ENCODE data around the gene TEX19. TPM values are rescaled to one million over a fixed set of nuclear protein-coding genes. Genes with fewer than 3 reads are reported as not detected.

TEX19 gene
- polyA plus RNA-seq, 1 experiment: 0.04 TPM

GRCh38 chr17:82400830-82401229, 41.8 kb downstream of the TEX19 start:
- no peaks in the 10 kb centered on the region; the same call in 1 of the 2 replicates for H3K9me3 ChIP-seq (ENCODE audit: control insufficient read depth, insufficient read depth, low read length)
- ChIA-PET CTCF (no interaction called here), POLR2A (no interaction called here)
- TF ChIP-seq, protein P1, sequence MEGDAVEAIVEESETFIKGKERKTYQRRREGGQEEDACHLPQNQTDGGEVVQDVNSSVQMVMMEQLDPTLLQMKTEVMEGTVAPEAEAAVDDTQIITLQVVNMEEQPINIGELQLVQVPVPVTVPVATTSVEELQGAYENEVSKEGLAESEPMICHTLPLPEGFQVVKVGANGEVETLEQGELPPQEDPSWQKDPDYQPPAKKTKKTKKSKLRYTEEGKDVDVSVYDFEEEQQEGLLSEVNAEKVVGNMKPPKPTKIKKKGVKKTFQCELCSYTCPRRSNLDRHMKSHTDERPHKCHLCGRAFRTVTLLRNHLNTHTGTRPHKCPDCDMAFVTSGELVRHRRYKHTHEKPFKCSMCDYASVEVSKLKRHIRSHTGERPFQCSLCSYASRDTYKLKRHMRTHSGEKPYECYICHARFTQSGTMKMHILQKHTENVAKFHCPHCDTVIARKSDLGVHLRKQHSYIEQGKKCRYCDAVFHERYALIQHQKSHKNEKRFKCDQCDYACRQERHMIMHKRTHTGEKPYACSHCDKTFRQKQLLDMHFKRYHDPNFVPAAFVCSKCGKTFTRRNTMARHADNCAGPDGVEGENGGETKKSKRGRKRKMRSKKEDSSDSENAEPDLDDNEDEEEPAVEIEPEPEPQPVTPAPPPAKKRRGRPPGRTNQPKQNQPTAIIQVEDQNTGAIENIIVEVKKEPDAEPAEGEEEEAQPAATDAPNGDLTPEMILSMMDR (IDR thresholded peaks at IDR 0.05; ENCODE audit: low read depth, low read length): no peak
- H3K27me3 ChIP-seq (ENCODE audit: control insufficient read depth, insufficient read depth, low read length): no peaks in the 10 kb centered on the region
- no peak for DNase-seq (ENCODE audit: low read depth, low spot score)
- no peak overlapping the region for H3K27ac ChIP-seq (ENCODE audit: low read depth, low read length)
- H3K4me3 ChIP-seq (ENCODE audit: low read depth, low read length): no peak overlapping the region

GRCh38 chr17:82402865-82403264, 43.8 kb downstream of the TEX19 start:
- H3K27ac ChIP-seq (ENCODE audit: low read depth, low read length): no peak overlapping the region
- ChIA-PET CTCF (no interaction called here), POLR2A (no interaction called here)
- H3K4me3 ChIP-seq (ENCODE audit: low read depth, low read length): no peak overlapping the region
- no peaks in the 10 kb centered on the region; the same call in 1 of the 2 replicates for H3K9me3 ChIP-seq (ENCODE audit: control insufficient read depth, insufficient read depth, low read length)
- DNase-seq (ENCODE audit: low read depth, low spot score): no peak
- TF ChIP-seq, protein P1 (IDR thresholded peaks at IDR 0.05; ENCODE audit: low read depth, low read length): no peak
- H3K27me3 ChIP-seq (ENCODE audit: control insufficient read depth, insufficient read depth, low read length): no peaks in the 10 kb centered on the region

DNA sequence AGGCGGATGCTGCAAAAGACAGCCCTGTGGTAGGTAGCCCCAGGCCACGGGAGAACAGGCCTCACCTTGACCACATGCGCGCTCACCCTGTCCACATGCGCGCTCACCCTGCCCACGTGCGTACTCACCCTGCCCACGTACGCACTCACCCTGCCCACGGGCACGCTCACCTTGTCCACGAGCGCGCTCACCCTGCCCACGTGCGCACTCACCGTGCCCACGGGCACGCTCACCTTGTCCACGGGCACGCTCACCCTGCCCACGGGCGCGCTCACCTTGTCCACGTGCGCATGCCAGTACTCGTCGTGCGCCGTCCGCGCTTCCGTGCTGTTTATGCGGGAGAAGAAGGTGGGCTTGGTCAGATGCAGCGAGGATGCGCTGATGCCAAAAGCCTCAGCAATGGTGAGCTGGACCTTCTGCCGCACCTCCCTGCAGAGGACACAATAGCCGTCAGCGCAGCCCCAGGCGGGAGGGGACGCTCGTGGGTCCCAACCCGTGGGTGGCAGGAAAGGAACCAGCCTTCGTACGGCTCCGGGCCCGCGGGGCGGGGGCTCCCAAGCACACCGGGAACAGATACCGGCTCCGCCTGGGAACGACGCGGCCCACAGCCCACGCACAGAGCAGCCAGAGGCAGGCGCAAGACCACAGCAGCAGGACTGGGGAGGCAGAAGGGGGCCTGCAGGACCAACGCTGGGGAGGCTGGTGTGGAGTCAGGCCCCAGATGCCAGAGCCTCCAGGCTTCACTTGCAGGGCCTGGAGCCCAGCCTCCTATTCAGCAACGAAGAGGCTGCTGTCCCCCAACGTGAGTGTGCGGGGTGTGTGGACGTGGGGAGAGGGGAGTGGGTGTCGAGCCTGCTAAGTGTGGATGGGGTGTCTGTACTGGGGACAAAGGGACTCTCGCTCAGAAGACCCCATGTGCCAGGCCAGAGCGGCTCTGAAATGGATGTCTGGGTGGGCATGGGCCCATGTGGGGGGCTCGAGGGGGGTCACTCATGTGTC, 44.9 kb downstream of the TEX19 start:
- no peaks in the 10 kb centered on the region for H3K27me3 ChIP-seq (ENCODE audit: control insufficient read depth, insufficient read depth, low read length)
- TF ChIP-seq, protein P1 (IDR thresholded peaks at IDR 0.05; ENCODE audit: low read depth, low read length): no peak
- POLR2A ChIA-PET: no interaction called here
- no peaks in the 10 kb centered on the region; the same call in 1 of the 2 replicates for H3K9me3 ChIP-seq (ENCODE audit: control insufficient read depth, insufficient read depth, low read length)
- H3K4me3 ChIP-seq (ENCODE audit: low read depth, low read length): no peak overlapping the region
- CTCF ChIA-PET: interaction anchor here (0.6 kb wide), 1 partner anchor 147 kb away, joined by 4 read pairs; no protein-coding TSS in a partner anchor
- H3K27ac ChIP-seq (ENCODE audit: low read depth, low read length): no peak overlapping the region
- DNase-seq (ENCODE audit: low read depth, low spot score): no peak

GRCh38 chr17:82405051-82405450, 46.0 kb downstream of the TEX19 start:
- no peaks in the 10 kb centered on the region; the same call in 1 of the 2 replicates for H3K9me3 ChIP-seq (ENCODE audit: control insufficient read depth, insufficient read depth, low read length)
- H3K4me3 ChIP-seq (ENCODE audit: low read depth, low read length): no peak overlapping the region
- ChIA-PET POLR2A (no interaction called here), CTCF (no interaction called here)
- no peak overlapping the region for H3K27ac ChIP-seq (ENCODE audit: low read depth, low read length)
- DNase-seq (ENCODE audit: low read depth, low spot score): no peak
- H3K27me3 ChIP-seq (ENCODE audit: control insufficient read depth, insufficient read depth, low read length): no peaks in the 10 kb centered on the region
- TF ChIP-seq, protein P1 (IDR thresholded peaks at IDR 0.05; ENCODE audit: low read depth, low read length): no peak

- Histone ChIP-seq H3K4me3 (ENCODE audit: low read depth, low read length) (no peak overlapping the region), H3K27me3 (ENCODE audit: control insufficient read depth, insufficient read depth, low read length) (no peaks in the 10 kb centered on the region), H3K9me3 (ENCODE audit: control insufficient read depth, insufficient read depth, low read length) (no peaks in the 10 kb centered on the region; the same call in 1 of the 2 replicates), H3K27ac (ENCODE audit: low read depth, low read length) (no peak overlapping the region)
- DNase-seq (ENCODE audit: low read depth, low spot score): no peak
- ChIA-PET POLR2A (no interaction called here), CTCF (no interaction called here)
- TF ChIP-seq, protein P1 (IDR thresholded peaks at IDR 0.05; ENCODE audit: low read depth, low read length): no peak
Measured at GRCh38 chr17:82406131-82406671, 47.2 kb downstream of the TEX19 start.

All from AG04450 (cell line).